Hematopoietic multipotent progenitor cell treated with erythropoietin and hydrocortisone succinate and interleukin-3 and kit ligand, for 6 days (in vitro differentiated cells): ENCODE results near the gene HOXA3.

Experiments
- DNase-seq: peaks from one replicate; pipeline ENCODE4 v3.0.0-alpha.2; 2015

The HOXA3 gene

DNA sequence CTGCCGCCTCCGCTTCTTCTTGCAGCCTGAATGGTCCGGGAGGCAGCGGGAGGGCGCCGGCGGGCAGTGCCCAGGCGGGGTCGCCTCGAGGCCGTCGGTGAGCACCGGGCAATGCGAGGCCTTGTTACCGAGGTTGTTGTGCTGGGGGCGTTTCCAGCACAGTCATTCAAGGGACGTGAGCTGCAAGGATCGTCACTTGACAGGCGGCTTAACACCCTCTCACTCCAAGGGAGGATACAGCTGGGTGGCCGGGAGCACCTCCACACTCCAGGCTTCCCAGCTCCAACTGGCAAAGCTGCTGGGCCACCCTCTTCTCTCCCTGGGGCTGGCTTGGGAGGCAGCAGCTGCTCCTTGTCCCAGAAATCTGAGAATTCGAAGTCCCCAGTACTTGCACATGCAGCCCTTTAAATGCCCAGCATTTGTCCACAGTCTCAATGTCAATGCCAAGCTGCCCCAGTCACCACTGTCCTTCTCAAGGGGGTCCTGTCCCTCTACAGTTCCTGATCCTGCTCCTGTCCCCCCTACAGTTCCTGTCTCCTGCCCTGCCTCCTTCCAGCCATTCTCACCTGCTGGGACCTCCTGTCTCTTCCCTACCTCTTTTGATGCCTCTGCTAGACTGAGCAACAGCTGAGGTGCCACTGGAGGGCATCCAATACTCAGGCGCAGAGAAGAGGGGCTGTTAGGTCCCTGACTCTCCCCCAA, 37.1 kb upstream of the HOXA3 start:
- no peak for DNase-seq

DNA sequence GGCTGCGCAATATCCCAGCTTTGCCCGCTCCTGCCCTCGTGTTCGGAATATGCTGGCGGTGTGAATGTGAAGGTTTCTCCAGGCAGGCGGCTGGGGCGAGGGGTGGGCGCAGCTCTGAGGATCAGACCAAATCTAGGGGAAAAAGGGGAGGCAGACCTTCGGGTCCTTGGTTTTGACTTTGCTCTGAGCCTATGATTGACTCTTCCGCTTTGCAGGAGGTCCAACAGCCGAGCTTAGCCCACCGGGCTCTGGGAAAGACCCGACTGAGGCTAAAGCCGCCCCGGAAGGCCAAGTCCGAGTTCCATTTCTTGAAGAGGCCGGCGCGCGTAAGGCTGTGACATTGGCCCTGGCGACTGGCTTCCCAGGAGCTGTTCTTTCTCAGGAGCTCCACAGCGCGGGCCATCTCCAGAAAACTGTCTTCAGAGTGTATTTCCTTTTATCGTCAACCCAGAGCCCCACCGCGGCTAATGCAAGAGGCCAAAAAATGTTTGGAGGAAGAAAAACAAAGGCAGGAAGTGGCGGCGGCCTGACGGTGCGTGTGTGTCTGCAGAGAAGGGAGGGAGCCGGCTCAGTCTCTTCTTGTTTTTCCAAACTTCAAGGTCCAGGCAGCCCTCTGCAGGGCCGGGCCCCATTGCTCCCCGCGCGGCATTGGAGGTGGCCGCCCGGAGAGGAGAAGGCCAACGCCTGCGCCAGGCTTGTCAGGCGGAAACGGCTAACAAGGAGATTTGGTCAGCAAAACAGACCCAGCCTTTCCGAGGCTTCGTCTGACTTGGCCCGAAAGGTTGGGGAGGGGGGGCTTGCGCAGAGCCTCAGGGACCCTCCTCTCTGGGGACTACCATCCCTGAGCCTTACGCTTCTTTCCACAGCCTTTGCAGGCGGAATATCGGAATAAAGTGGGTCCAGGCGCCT, 36.3 kb upstream of the HOXA3 start:
- no peak for DNase-seq

DNA sequence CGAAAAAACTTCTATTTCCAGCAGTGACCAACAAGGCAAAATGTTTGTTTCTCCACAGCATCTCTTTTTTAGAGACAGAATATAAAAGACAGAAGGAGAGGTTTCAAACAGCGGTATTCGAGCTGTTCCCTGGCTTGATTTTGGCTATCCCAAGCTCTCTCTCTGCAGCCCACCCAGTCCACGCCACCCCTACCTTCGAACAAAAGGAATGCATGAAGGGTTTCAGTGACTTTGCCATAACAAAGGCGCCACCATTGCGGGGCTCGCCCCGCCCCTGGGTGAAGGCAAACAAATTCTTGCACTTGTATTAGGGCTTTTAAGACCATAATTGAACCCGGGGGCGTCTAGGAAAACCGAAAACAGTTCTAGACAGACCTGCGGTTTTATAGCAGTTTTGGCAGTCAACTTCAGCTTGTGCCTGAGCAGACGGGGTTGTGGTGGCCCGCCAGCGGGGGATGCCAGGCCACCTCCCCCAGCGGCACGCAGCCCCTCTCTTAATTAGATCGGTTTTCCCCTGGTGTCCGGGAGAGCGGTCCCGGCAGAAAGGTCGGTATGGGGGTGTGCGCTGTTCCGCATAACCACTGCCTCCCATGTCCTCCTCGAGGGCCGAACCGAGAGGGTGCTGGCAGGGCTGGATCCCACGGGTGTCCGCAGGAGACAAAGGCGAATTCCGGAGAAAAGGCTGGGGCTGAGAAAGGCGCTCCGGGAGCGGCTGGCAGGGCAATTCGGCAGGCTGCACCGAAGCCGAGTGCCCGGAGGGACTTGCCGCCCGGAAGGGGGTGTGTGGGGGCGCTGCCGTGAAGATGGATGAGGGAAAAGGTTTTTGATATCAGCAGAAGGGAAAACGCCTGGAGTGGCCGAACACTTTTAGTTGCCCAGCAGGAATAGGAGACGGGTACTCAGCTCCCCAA, 35.3 kb upstream of the HOXA3 start:
- DNase-seq = no peak

DNA sequence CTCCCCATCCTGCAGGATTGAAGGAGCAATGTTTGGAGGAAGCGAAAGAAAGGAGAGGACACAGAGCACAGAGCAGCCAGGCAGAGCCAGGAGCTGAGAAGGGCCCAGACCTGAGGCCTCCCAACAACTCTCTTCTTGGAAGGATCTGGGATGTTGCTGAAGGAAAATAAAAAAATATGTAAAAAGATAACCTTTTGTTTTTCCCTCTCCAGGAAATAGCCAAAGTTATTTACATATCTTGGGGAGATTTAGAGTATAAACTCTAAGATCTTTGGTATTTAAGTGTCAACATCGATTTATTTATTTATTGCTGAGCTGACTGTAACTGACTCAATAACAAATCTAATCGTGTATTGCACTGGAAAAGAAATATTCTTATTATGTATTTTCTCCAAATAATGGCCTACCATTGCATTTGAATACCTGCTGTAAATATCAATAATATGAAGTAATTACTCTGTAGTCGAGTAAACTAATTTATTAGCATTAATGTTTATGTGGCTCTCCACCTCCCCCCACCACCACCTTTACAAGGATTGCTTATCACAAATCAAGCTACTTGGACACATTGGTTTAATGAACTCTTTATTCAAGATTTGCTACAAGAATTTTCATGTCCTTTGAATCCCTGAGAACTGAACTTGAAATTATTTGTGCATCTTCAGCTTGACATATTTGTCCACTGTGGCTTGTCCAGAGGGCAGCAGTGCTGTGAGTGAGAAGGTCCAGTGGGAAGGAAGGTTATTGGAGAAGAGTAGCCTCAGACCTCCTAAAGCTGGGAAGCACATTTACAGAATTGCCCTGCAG, 34.5 kb upstream of the HOXA3 start:
- no peak for DNase-seq

DNA sequence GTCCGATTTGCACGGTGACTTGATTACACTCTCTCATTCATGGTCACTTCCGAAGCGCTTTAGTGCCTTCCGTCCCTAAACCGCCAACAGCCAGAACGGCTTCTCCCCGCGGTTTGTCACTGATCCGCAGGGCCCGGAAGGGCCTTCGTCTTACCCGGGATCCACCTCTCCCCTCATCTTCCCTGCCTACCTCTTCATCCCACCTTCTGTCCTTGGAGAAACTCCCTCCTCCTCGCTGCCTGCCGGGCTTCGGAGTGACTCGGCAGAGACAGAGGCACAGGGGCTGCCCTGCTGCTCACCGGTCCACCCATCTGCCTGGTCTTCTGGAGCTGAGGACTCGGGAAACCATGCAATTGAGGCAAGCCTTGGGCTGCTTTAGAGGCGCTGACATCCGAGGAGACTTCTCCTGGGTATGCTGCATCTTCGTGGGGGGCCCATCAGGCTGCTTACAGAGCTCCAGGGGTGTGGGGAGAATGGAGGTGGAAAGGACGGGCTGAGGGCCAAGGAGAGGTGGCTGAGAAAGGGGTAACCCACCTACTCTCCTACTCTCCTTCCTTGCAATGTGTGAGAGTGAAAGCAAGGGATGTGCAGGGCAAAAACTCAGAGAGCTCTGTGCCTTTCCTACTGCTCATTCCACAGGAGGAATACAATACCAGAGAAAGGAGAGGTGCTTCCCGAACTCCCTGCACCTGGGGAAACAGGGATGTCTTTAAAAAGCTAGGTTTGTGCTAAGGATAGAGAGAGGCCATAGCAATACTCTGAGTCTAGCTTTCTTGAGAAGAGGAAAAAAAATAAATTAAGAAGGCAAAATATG, 33.7 kb upstream of the HOXA3 start:
- no peak for DNase-seq

DNA sequence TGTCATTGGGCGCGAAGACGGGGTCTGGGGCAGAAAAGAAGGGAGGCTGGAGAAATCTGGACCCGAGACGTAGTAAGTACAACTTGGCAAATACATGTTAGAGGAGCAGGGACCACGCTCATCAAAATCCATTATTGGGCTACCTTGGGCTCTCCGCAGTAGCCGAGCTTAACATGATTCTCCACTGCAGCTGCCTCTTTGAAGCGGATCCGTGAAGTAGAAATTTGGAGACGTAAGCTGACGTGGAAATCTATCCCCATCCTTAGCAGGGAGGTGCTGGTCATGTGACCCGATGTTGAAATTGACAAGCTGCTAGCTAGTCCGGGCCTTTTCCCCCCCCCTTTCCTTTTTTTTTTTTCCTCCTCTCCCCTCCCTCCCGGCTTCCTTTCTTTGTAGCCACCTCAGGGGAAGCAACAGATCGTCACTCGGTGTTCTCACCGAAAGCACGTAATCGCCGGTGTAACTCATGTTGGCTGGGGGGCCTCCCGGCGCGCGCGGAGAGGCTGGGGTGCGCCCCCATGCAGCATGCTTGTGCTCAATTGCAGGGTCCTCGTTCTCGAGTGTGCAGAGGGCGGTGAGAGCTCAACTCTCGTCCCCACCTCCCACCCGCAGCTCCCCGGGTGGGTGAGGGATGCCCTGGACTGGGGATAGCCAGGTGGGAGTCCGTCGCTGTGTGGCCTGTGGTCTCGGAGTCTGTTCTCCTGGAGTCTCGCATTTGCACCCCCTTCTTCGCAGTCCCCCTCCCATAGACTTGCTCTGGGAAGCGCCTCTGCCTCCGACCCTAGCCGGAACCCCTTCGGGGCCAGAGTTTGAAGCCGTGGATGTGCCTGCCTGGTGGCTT, 32.9 kb upstream of the HOXA3 start, which contains the start of gene HOXA11:
TSS of gene HOXA11 (minus strand) at position 220 of the 841 bp plus-strand sequence. CDS start at position 132, 88 bp downstream.
- peak; percentile 48 for DNase-seq

DNA sequence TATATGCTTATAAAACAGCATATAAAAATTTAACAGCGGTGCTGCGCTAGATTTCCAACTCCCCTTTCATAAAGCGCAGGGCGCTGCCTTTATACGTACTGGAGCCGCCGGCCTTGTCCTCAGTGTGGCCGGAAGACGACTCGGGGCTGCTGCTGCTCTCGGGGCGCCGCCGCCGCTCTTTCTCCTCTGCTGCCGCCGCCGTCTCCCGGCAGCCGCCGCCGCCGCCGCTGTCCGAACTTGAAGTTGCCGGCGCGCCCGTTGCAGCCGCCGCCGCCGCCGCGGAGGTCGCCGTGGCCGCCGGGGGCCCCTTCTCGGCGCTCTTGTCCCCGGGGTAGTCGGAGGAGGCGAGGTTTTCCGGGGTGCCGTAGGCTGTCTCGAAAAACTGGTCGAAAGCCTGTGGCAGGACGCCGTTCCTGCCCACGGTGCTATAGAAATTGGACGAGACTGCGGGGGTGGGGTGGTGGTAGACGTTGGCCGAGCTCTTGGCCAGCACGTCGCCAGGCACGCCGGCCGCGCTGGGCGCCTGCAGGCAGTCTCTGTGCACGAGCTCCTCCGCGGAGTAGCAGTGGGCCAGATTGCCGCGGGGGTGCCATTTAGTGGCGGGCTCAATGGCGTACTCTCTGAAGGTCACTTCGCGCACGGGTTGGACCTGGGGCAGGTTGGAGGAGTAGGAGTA, 32.1 kb upstream of the HOXA3 start:
- peak; percentile 66 for DNase-seq

DNA sequence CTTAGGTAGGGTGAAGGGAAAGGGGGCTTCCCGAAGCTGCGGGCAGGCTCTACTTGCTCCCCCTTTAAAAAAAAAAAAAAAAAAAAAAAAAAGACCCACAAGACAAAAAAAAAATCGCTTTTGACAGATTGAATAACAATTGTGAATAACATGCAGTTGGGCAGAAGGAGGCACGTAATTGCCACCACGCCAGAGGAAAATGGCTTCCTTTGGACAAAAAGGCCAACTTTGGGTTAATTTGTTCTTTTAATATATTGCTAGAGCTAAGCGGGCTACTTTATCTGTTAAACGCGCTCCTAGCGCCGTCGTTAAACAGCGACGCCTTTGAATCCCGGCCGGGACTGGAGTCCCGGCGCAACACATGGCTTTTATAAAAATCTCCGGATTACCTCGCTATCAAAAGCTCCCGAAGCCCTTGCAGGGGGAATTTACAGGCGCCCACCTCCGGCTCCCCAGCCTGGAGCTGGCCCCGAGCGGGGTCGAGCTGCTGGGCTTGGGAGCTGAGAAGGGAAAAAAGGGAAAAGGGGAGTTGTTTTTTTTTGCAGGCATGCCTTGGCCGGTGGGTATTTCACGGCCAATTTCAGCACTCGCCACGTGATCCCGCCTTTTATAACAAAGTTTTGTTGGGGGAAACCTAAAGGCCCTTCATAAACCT, 31.4 kb upstream of the HOXA3 start:
- no peak for DNase-seq

DNA sequence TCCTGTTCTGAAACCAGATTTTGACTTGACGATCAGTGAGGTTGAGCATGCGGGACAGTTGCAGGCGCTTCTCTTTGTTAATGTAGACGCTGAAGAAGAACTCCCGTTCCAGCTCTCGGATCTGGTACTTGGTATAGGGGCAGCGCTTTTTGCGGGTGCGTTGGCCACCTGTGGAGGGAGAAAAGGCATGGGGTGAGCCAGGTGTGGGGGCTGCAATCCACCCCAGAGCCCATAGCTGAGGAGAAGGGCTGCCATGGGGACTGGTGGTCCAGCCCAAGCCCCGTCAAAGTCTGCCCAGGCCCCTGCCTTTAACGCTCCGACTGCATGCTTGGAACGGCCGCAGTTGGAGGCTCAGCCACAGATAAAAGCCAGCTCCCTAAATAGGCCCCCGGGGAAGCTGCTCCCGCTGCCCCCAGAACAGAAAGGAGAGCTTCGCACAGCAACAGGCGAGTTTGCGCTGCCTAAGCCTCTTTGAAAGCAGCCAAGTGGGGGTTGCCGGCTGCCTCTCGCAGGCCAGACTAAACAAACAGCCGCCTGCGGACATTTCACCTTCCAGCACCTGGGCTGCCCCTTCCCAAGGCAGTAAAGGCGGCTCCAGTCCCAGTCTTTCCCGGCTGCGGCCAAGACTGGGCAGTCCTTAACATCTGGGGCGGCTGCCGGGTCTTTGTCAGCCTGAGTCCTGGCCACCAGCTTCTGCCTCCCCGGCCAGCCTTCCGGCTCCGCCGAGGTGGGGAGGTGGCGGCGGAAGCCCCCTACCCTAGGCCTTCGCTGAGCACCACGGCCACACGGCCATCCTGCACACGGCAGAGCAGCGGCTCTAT, 30.7 kb upstream of the HOXA3 start:
- no peak for DNase-seq

DNA sequence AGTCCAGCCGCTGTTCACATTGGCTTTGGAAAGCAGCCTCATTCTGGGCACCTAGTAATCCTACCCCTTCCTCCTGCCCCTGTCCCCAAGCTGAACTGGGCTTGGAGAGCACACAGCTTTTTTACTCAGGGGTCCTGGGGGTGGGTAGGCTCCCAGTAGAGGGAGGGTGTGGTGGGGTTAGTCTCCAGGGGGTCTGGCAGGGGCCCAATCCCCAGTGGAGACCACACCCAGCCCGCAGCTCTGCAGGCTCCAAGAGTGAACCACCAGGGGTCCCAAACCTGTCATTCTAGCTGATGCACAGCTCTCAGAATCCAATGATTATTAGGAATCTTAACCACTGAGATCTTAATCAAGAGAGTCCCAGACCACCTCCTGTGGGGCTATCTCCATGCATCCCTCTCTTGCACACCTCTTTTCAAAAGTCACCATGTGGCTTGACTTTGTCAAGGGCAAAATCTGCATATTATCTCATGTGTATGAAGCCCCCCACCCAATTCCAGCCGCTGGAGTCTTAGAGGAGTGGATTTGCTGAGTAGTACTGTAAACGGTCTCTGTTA, 30.0 kb upstream of the HOXA3 start:
- no peak for DNase-seq

DNA sequence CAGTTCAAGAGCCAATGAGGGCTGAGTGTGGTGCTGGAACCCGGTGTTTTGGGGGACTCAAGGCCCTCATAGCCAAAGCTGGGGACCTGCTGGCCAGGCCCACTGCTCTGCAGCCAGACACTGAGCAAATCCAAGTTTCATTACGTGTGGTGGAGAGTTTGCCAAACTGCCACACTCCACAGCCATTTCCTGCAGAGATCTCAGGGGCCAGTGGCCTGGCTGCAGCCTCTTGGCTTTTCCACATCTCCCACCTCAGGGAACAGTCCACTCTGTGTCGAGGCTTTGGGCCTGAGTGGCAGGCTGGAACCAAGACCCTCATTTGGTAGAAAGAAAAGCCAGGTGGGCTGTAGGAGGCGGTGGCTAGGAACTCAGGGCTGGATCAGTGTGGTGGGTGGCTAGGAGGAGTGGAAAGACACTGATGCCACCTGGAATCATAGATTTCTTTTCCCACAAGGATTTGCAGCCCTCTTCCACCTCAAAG, 29.5 kb upstream of the HOXA3 start:
- no peak for DNase-seq

DNA sequence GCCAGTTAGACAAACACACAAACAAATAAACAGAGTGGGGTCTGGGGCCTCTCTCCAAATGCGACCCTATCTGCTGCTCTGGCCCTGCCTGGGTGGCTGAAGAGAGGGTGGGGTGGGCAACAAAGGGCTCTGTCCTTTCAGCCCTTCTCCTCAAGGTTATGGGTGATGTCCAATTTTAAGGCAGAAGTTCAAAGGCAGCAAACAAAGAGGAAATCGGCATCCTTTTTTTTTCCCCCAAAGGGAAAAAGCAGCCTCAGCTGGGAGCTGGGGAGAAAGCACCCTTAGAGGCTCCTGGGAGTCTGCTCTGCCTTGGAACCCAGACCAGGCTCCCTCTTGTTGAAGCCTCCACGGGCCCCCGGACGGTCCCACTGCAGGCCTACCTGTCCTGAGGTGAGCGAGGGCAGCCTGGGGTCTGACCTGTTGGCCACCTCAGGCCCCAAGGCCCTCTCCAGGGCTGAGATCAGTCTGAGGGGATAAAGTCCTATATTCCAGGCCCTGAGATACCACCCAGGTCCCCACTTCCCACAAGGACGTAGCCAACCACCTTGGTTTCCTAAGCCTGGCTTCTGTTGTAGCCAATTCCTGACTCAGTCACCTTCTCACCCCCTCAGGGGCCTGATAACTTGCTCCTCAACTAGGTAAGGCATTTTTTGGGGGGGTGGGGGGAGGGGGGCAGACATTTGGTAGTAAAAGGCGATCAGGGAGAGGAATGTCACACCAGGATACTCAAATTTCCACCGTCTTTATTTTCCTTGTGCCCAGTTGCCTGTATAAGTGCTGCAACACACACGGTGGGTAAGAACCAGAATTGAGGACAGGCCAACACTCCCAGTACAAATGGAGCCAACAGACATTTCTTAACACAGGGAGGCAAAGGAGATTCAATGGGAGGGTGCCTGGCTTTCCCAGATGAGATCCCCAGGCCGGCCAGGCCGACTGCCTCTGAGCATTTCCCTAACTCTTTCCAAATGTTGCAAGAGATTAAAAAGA, 28.3 kb upstream of the HOXA3 start:
- DNase-seq = no peak

DNA sequence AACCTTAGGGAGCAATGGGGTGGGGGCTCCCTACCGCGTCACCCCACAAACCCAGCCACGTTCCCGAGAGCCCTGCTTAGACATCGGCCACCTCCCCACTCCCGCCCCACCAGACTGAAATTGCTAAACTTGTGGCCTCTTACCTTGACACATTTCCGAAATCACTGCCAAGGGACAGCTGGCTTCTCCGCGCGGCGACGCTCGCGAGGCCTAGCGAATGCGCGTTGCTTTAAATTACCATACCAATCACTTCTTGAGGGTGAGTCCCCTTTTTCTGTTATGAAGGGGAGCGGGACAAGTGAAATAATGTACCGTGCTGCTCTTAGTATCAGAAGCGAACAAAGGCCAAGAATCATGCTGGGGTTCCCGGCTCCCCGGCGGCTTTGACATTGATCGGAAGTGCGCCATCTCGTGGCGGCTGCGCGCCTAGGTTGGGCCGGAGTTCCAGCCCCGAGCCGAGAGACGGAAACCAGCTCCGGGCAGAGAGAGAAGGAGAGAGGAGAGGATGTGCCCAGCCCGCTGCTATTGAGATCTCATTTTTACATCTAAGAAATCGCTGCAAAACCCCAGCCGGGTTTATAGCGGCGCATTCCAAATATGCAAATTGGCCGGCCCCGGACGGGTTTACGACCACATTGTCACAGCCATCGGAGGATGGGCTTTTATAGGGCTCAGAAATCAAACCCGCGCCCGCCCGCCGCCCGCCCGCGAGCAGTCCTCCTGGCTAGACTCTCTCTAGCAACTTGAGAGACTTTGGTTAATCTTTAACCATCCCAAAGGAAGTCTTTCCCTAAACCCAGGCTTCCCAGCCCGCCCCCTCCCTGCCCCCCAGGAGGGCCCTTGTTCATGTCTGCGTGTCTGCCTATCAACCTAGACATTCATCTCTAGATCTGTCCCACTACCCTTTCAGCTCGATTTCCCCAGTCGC, 27.4 kb upstream of the HOXA3 start:
- peak; percentile 86 for DNase-seq

DNA sequence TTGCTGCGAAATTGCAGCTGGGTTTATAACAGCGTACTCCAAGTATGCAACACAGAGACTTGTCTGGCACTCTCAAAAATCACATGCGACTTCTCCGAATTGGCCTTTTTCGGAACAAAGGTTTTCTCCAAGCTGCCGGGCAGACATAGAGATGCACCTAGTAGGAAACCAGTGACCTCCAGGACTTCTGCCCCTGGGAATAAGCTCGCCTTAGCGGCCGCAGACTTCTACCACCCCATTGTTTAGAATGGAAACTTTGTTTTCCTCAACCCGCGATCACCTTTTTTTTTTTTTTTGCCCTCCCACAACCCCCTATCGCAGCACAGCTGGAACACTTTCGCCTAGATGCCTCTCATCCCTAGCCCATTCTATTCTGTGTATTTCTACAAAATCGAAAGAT, 26.6 kb upstream of the HOXA3 start:
- DNase-seq = no peak

DNA sequence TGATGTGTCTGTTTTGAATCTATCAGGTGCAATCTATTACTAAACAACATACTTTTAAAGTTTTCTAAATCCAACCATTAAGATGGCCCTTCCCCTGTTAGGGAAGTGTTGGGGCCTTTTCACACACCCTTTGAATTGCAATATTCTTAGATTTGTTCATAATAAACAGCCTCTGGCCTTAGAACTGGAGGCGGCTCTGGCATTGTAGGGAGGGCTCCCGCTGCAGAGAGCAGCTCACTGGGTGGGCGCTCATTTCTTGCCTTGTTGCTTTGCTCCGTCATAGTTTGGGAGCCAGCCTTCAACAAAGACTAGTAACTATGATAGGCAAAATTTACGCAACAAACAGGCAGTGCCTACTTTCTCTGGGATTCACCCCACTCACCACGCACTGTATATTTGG, 26.0 kb upstream of the HOXA3 start:
- DNase-seq = no peak
